Skin of body (tissue), 2 donors: Measurements from ENCODE around the gene PIEZO1. TPM values are rescaled to one million over a fixed set of nuclear protein-coding genes. Genes with fewer than 3 reads are reported as not detected.
"Not testable (repeated sequence)": the region's sequence is repeated elsewhere in the genome, so short reads cannot be mapped to it uniquely, and the experiment has no call there.

Experiments used
- DNase-seq: peaks from one replicate; lab custom pipeline; 2025; lab: John Stamatoyannopoulos, UW
- total RNA-seq: library from RNA; depleted of rRNA; stranded (reverse); fragments of >200 nt; gene quantifications from one replicate; pipeline ENCODE4 v1.2.3, GENCODE V29; 2014

The PIEZO1 gene
- total RNA-seq, 1 donor from 2014 or later, result 84.4 TPM

DNA sequence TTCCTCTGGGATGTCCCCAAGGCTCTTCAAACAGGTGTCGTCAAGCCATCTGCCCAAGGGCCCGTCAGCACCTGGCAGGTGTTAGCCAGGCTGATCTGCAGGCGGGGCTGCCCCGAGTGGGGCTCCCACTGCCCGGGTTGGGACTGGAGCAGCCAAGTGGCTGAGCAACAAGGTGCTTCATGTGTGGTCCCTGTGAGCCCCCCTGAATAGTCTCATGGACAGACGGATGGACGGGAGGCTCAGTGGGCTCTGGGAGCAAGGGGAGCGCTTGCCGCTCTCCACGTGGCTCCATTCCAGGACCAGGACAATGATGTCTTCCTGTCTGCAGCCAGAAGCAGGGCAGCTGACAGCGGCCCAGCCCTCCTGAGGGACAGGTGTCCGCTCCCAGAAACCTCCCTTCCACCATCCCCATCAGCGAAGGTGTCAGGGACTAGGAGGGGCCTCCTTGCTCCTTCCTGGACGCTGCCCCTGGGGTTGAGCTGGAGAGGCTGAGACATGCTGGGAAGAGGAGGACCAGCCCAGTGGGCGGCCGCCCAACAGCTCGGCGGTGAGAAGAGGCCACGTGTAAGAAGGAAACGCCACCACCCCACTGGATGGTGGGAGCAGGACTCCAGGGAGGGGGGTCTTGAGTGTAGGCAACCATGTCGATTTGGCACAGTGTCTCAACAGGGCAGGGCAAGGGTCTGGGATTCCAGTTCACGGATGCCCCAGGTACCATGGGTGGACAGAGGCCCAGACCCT is 108.3 kb downstream of the PIEZO1 start:
- DNase-seq, result no peak

DNA sequence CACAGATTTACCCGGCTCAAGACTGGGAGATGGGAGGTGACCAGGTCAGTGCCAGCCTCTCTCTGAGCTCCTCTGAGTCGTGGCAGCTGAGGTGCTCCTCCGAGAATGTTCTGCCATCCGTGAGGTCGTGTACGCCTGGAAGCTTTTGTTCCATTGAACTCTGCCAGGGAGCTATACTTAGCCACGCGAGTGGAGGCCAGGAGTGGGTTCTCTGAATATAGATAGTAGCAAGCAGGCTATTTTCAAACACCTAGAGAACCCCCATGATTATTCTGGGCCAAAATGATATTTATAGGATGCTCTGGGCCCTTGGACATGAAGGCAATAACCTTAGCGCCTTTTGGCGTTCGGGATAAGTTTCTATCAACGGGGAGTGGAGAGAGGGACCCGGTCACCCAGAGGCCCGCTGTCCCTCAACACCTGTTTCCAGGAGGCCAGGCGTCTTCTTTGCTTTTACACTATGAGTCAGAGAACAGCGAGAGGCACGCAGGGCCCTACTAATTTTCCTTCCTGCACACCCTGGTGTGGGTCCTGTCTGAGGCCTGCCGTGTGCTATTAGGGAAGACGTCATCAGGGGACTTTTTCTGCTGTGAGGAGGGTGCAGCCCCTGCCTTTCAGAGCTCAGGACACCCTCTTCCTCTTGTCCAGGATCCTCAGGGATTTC is 111.2 kb downstream of the PIEZO1 start:
- no peak for DNase-seq

DNA sequence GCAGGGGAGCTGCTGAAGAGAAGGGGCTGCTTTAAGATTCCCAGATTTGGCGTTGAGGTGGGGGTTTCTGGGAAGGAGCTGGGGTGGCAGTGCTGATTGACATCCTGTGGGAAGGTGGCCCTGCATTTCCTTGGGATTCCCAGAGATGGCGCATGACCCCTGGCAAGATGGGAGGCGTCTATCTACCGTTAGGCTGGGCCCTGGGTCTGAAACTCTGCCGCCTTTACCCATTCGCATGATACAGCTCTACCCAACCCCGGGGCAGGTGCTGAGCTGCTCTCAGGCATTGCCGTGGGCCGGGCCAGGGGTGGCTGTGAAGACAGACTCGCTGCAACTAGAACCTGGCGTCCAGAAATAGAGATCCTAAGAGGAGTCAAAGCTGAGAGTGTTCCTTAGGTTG is 112.2 kb downstream of the PIEZO1 start:
- no peak for DNase-seq

DNA sequence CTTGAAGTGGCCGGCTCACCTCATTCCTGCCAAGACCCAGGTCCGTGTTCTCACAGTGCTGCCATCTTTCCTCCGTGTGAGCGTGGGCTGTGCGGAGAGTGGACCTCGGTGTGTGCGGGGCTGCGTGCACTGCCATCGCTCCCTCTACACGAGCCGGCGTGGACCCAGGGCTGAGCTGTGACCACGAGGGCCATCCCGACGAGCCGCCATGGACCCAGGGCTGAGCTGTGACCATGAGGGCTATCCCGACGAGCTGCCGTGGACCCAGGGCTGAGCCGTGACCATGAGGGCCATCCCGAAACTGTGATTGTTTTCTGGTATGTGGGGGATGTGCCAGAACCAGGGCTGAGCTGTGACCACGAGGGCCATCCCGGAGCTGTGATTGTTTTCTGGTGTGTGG is 113.2 kb downstream of the PIEZO1 start:
- no peak for DNase-seq

DNA sequence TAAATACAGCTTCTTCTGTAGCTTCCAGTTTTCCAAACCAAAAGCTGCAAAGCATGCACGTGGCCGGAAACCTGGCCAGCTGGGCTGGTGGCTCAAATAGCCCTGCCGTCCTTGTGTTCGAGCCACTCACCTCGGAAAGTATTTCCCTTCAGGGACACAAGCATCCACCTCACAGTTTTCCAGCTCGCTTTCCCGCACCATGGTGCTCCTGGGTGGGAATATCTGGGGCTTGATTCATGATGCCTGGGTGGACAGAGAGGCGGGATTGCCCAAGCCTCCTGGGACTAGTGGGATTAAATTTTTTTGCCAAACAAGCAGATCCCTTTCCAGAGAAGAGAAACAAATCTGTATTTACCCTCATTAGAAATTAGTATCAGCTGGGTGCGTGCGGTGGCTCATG is 115.0 kb downstream of the PIEZO1 start:
- no peak for DNase-seq

DNA sequence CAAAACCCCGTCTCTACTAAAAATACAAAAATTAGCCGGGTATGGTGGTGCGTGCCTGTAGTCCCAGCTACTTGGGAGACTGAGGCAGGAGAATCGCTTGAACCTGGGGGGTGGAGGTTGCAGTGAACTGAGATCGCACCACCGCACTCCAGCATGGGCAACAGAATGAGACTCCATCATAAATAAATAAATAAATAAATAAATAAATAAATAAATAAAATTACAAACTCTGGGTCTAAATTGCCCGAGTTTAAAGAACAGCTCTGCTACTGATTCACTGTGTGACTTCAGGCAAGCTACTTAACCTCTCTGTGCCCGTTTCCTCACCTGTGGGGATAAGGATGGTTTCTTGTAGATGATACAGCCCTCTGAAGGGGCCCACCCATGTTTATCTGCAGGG is 115.5 kb downstream of the PIEZO1 start:
- not testable (repeated sequence) for DNase-seq

DNA sequence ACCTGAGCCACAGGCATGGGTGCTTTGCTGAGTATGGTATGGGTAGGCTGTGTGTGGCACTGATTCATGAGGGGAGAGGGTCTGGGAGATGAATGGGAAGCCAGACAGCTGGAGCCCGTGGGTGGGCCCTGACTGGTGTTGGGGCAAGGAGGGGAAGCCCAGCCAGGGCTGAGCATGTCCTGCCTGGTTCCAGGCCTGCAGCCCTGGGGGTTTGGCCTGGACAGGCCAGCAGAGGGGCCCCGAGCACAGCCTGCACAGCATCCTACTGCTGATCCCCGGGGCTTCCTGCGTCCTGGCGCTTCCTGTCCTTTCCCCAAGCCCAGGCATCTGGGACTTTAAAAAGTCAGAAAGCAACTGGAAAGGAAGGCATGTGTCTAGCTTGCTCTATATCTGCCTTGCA is 117.6 kb downstream of the PIEZO1 start:
- DNase-seq, result no peak

DNA sequence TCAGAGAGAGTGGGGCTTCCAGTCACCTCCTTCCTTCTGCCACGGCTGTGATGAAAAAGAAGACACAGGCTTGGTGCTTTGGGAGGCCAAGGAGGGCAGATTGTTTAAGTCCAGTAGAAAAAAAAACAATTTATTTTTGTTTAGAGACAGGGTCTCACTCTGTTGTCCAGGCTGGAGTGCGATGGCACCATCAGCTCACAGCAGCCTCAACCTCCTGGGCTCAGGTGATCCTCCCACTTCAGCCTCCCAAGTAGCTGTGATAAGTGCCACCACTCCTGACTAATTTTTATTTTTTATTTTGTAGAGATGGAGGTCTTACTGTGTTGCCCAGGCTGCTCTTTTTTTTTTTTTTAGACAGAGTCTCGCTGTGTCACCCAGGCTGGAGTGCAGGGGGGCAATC is 119.5 kb downstream of the PIEZO1 start:
- no peak for DNase-seq

Other genes starting within 250 kb of the PIEZO1 start
- gene ZC3H18, start 214.8 kb downstream of the PIEZO1 start, total RNA-seq, result 13.6 TPM
- gene IL17C, start 146.6 kb downstream of the PIEZO1 start, total RNA-seq, result 0.39 TPM
- gene CYBA, start 134.2 kb downstream of the PIEZO1 start, total RNA-seq, result 77.4 TPM
- gene MVD, start 122.1 kb downstream of the PIEZO1 start, total RNA-seq, result 39.9 TPM
- gene SNAI3, start 98.7 kb downstream of the PIEZO1 start, total RNA-seq, result 0.79 TPM
- gene RNF166, start 78.8 kb downstream of the PIEZO1 start, total RNA-seq, result 9.7 TPM
- gene CTU2, start 78.7 kb downstream of the PIEZO1 start, total RNA-seq, result 5.5 TPM
- gene CDT1, start 18.6 kb upstream of the PIEZO1 start, total RNA-seq, result 7.9 TPM
- 31.4 TPM for gene APRT, start 26.7 kb upstream of the PIEZO1 start, total RNA-seq
- gene GALNS, start 71.7 kb upstream of the PIEZO1 start, total RNA-seq, result 18.1 TPM
- gene TRAPPC2L, start 71.9 kb upstream of the PIEZO1 start, total RNA-seq, result 18.5 TPM
- gene PABPN1L, start 81.4 kb upstream of the PIEZO1 start, total RNA-seq, result not detected
- 1.7 TPM for gene CBFA2T3, start 192.0 kb upstream of the PIEZO1 start, total RNA-seq